Hematopoietic multipotent progenitor cell (in vitro differentiated cells): ENCODE results near the gene GAGE12E. TPM values are rescaled to one million over a fixed set of nuclear protein-coding genes. Genes with fewer than 3 reads are reported as not detected.
"Not testable (repeated sequence)": the region's sequence is repeated elsewhere in the genome, so short reads cannot be mapped to it uniquely, and the experiment has no call there.

ENCODE experiments used
- DNase-seq, 3 donors: peaks; one replicate each; pipeline ENCODE4 v3.0.0-alpha.2; 2011 to 2015; ENCODE audit warnings: low read depth in 2 of 3, low spot score in 2 of 3
- small RNA-seq: library from RNA; depleted of rRNA; stranded (forward); fragments of <200 nt; gene quantifications from one replicate; pipeline ENCODE3, GENCODE V24; 2012
- total RNA-seq: library from RNA; depleted of rRNA; stranded (reverse); fragments of >200 nt; gene quantifications from one replicate; pipeline ENCODE4 v1.2.3, GENCODE V29; 2012

Gene GAGE12E
- total RNA-seq: not detected

GRCh38 chrX:49550989-49551388, at the start of gene GAGE12E:
GAGE12E (plus strand) TSS chrX:49551289; CDS start chrX:49552444, 1,155 bp downstream.
- DNase-seq: not testable (repeated sequence)

- DNase-seq: not testable (repeated sequence)
These were observed 19.2 kb upstream of the GAGE12E start, which contains the start of gene GAGE12C for GRCh38 chrX:49531877-49532276. GAGE12C (plus strand) TSS chrX:49532177; CDS start chrX:49533332, 1,155 bp downstream.

GRCh38 chrX:49541433-49541832, 9.7 kb upstream of the GAGE12E start, which contains the start of gene GAGE12D:
GAGE12D (plus strand) TSS chrX:49541733; CDS start chrX:49542888, 1,155 bp downstream.
- not testable (repeated sequence) for DNase-seq

- DNase-seq: not testable (repeated sequence)
These were observed 9.5 kb downstream of the GAGE12E start, which contains the start of gene GAGE12F for GRCh38 chrX:49560542-49560941. GAGE12F (plus strand) TSS chrX:49560842; CDS start chrX:49561997, 1,155 bp downstream.

- DNase-seq: not testable (repeated sequence)
These were observed 17.6 kb downstream of the GAGE12E start for GRCh38 chrX:49568728-49569127.

GRCh38 chrX:49569152-49569551, 18.1 kb downstream of the GAGE12E start:
- not testable (repeated sequence) for DNase-seq

GRCh38 chrX:49570100-49570499, 19.0 kb downstream of the GAGE12E start, which contains the start of gene GAGE12G:
GAGE12G (plus strand) TSS chrX:49570400; CDS start chrX:49571555, 1,155 bp downstream.
- not testable (repeated sequence) for DNase-seq

GRCh38 chrX:49579649-49580048, 28.6 kb downstream of the GAGE12E start, which contains the start of gene GAGE12H:
GAGE12H (plus strand) TSS chrX:49579949; CDS start chrX:49581104, 1,155 bp downstream.
- not testable (repeated sequence) for DNase-seq

- DNase-seq: not testable (repeated sequence)
These were observed 38.1 kb downstream of the GAGE12E start, which contains the start of gene GAGE2A for GRCh38 chrX:49589196-49589595. GAGE2A (plus strand) TSS chrX:49589496; CDS start chrX:49590651, 1,155 bp downstream.

- DNase-seq: not testable (repeated sequence)
These were observed 38.8 kb downstream of the GAGE12E start for GRCh38 chrX:49589769-49590478.

GRCh38 chrX:49590488-49590887, 39.4 kb downstream of the GAGE12E start:
- not testable (repeated sequence) for DNase-seq

- DNase-seq: not testable (repeated sequence)
These were observed 47.6 kb downstream of the GAGE12E start, which contains the start of gene GAGE1 for GRCh38 chrX:49598720-49599119. GAGE1 (plus strand) TSS chrX:49599020; CDS start chrX:49600175, 1,155 bp downstream.

Small RNA genes within 50 kb of the gene (small RNA-seq; reads per million reads assigned to genes)
- gene GAGE12B: not detected

Other genes starting within 250 kb of the GAGE12E start
- not detected for gene GAGE10, start 247.6 kb upstream of the GAGE12E start, total RNA-seq
- gene GAGE12J, start 229.3 kb upstream of the GAGE12E start, total RNA-seq: not detected
- not detected for gene GAGE13, start 219.7 kb upstream of the GAGE12E start, total RNA-seq
- gene GAGE12C, start 19.1 kb upstream of the GAGE12E start, total RNA-seq: not detected
- not detected for gene GAGE12D, start 9.6 kb upstream of the GAGE12E start, total RNA-seq
- gene GAGE12F, start 9.6 kb downstream of the GAGE12E start, total RNA-seq: not detected
- gene GAGE12G, start 19.1 kb downstream of the GAGE12E start, total RNA-seq: not detected
- gene GAGE12H, start 28.7 kb downstream of the GAGE12E start, total RNA-seq: not detected
- gene GAGE2A, start 38.2 kb downstream of the GAGE12E start, total RNA-seq: not detected
- gene GAGE1, start 47.7 kb downstream of the GAGE12E start, total RNA-seq: not detected
- gene PAGE1, start 144.7 kb downstream of the GAGE12E start, total RNA-seq: not detected